Measurements from ENCODE around the gene MOB3A. TPM values are rescaled to one million over a fixed set of nuclear protein-coding genes. Genes with fewer than 3 reads are reported as not detected.

The MOB3A gene
- total and polyA plus RNA-seq, 2 experiments from 2014 or later, result 53.1 to 53.7 TPM

GRCh38 chr19:2109046-2109864 lies 13.1 kb upstream of the MOB3A start:
- no peaks in the 10 kb centered on the region for H4K20me1 ChIP-seq (ENCODE audit: insufficient read depth)
- no peaks in the 10 kb centered on the region for H3K9me2 ChIP-seq (ENCODE audit: insufficient read depth)
- no peak overlapping the region for H3K4me2 ChIP-seq (ENCODE audit: unreplicated experiment)
- in situ Hi-C loops (cut with MboI), result no loop called here
- peaks cover 23% of the 10 kb centered on the region for H3K79me2 ChIP-seq (ENCODE audit: insufficient read depth)
- no peak overlapping the region for H2AFZ ChIP-seq
- no peaks in the 10 kb centered on the region for H3K27me3 ChIP-seq (replicated peaks; ENCODE audit: insufficient read depth)
- H3K27ac ChIP-seq, result no peak overlapping the region
- H3K9me3 ChIP-seq (ENCODE audit: low read depth), result no peaks in the 10 kb centered on the region
- H3F3A ChIP-seq (ENCODE audit: insufficient read depth), result no peaks in the 10 kb centered on the region
- H3K9ac ChIP-seq, result no peak overlapping the region
- no peak for DNase-seq
- H3K4me1 ChIP-seq (ENCODE audit: insufficient read depth), result peaks cover 4% of the 10 kb centered on the region; the same call in 1 of the 2 replicates
- 89 to 90% methylated on average over 30 of the region's 31 CpGs for WGBS, 2 experiments (ENCODE audit: low coverage in 1 of 2, low lambda C conversion rate in 2 of 2, missing lambda C conversion rate in 2 of 2)
- TF ChIP-seq EZH2 (IDR thresholded peaks at IDR 0.05; ENCODE audit: insufficient read depth, poor library complexity, severe bottlenecking), result no peak
- no peak for TF ChIP-seq EZH2phosphoT487 (IDR thresholded peaks at IDR 0.05; ENCODE audit: insufficient read depth, low read depth)
- peaks cover 8% of the 10 kb centered on the region for H3K36me3 ChIP-seq (ENCODE audit: low read depth)
- H3K4me3 ChIP-seq, result no peak overlapping the region

GRCh38 chr19:2108251-2109016 lies 12.3 kb upstream of the MOB3A start:
- Histone ChIP-seq H3K9me2 (ENCODE audit: insufficient read depth) (no peaks in the 10 kb centered on the region), H4K20me1 (ENCODE audit: insufficient read depth) (no peaks in the 10 kb centered on the region), H3K27ac (no peak overlapping the region), H2AFZ (no peak overlapping the region), H3K9ac (no peak overlapping the region), H3K9me3 (ENCODE audit: low read depth) (no peaks in the 10 kb centered on the region), H3K4me2 (ENCODE audit: unreplicated experiment) (no peak overlapping the region), H3K36me3 (ENCODE audit: low read depth) (no peaks in the 10 kb centered on the region; the same call in 1 of the 2 replicates), H3K4me3 (no peak overlapping the region), H3K27me3 (replicated peaks; ENCODE audit: insufficient read depth) (no peaks in the 10 kb centered on the region), H3F3A (ENCODE audit: insufficient read depth) (no peaks in the 10 kb centered on the region), H3K79me2 (ENCODE audit: insufficient read depth) (peaks cover 28% of the 10 kb centered on the region), H3K4me1 (ENCODE audit: insufficient read depth) (no peaks in the 10 kb centered on the region)
- TF ChIP-seq EZH2 (IDR thresholded peaks at IDR 0.05; ENCODE audit: insufficient read depth, poor library complexity, severe bottlenecking), result no peak
- no peak for TF ChIP-seq EZH2phosphoT487 (IDR thresholded peaks at IDR 0.05; ENCODE audit: insufficient read depth, low read depth)
- 96 to 99% methylated on average over 22 to 23 of the region's 23 CpGs for WGBS, 2 experiments (ENCODE audit: low coverage in 1 of 2, low lambda C conversion rate in 2 of 2, missing lambda C conversion rate in 2 of 2)
- in situ Hi-C loops (cut with MboI), result no loop called here
- no peak for DNase-seq

GRCh38 chr19:2103045-2103707 lies 7.0 kb upstream of the MOB3A start:
- in situ Hi-C loops (cut with MboI), result no loop called here
- H3K4me3 ChIP-seq, result no peak overlapping the region
- WGBS, 2 experiments (ENCODE audit: low coverage in 1 of 2, low lambda C conversion rate in 2 of 2, missing lambda C conversion rate in 2 of 2), result 82 to 86% methylated on average over 20 of the region's 20 CpGs
- H3K27ac ChIP-seq, result no peak overlapping the region
- H3K9me3 ChIP-seq (ENCODE audit: low read depth), result no peaks in the 10 kb centered on the region
- no peaks in the 10 kb centered on the region for H3K9me2 ChIP-seq (ENCODE audit: insufficient read depth)
- peaks cover 54% of the 10 kb centered on the region for H3K79me2 ChIP-seq (ENCODE audit: insufficient read depth)
- no peaks in the 10 kb centered on the region for H3K27me3 ChIP-seq (replicated peaks; ENCODE audit: insufficient read depth)
- H3K4me2 ChIP-seq (ENCODE audit: unreplicated experiment), result no peak overlapping the region
- H3K36me3 ChIP-seq (ENCODE audit: low read depth), result peaks cover 3% of the 10 kb centered on the region; the same call in 1 of the 2 replicates
- no peaks in the 10 kb centered on the region for H3F3A ChIP-seq (ENCODE audit: insufficient read depth)
- H2AFZ ChIP-seq, result no peak overlapping the region
- H4K20me1 ChIP-seq (ENCODE audit: insufficient read depth), result no peaks in the 10 kb centered on the region
- H3K9ac ChIP-seq, result no peak overlapping the region
- TF ChIP-seq EZH2 (IDR thresholded peaks at IDR 0.05; ENCODE audit: insufficient read depth, poor library complexity, severe bottlenecking), result no peak
- no peak for TF ChIP-seq EZH2phosphoT487 (IDR thresholded peaks at IDR 0.05; ENCODE audit: insufficient read depth, low read depth)
- no peak for DNase-seq
- H3K4me1 ChIP-seq (ENCODE audit: insufficient read depth), result no peaks in the 10 kb centered on the region
